PFSK-1 (cell line): ENCODE results near the gene METTL25B.

Experiments
- FOXP2 ChIP-seq: optimal IDR thresholded peaks from 2 replicates; pipeline ENCODE3; 2011; ENCODE audit warnings: borderline replicate concordance, control low read depth, inconsistent platforms; ENCODE audit not compliant: insufficient read depth; ENCODE audit errors: extremely low read length, extremely low read depth
- POLR2AphosphoS5 ChIP-seq: IDR thresholded peaks from 2 replicates; pipeline ENCODE4 v1.6.1; 2012; ENCODE audit warnings: low read depth, mild to moderate bottlenecking, control low read depth, low read length, moderate library complexity
- SIN3A ChIP-seq: IDR thresholded peaks from 2 replicates; pipeline ENCODE4 v1.6.1; 2012; ENCODE audit warnings: mild to moderate bottlenecking, low read length, moderate library complexity, borderline replicate concordance; ENCODE audit not compliant: insufficient read depth
- TAF1 ChIP-seq: IDR thresholded peaks from 2 replicates; pipeline ENCODE4 v1.6.1; 2012; ENCODE audit warnings: low read length, control low read depth, borderline replicate concordance; ENCODE audit not compliant: insufficient read depth
- TF ChIP-seq, protein P1 (sequence below), 2 experiments: IDR thresholded peaks; 2 replicates each; pipeline versions ENCODE4 v1.6.1 to v1.8.0; 2011 to 2012; ENCODE audit warnings: low read depth in 2 of 2, low read length in 2 of 2, control low read depth in 1 of 2, inconsistent platforms in 1 of 2, mild to moderate bottlenecking in 1 of 2, moderate library complexity in 1 of 2; ENCODE audit not compliant: insufficient read depth in 1 of 2

GRCh38 chr1:156742801-156743200, 14.5 kb downstream of the METTL25B start:
- TF ChIP-seq POLR2AphosphoS5 (no peak), SIN3A (no peak), FOXP2 (no peak), TAF1 (no peak)
- TF ChIP-seq, protein P1, sequence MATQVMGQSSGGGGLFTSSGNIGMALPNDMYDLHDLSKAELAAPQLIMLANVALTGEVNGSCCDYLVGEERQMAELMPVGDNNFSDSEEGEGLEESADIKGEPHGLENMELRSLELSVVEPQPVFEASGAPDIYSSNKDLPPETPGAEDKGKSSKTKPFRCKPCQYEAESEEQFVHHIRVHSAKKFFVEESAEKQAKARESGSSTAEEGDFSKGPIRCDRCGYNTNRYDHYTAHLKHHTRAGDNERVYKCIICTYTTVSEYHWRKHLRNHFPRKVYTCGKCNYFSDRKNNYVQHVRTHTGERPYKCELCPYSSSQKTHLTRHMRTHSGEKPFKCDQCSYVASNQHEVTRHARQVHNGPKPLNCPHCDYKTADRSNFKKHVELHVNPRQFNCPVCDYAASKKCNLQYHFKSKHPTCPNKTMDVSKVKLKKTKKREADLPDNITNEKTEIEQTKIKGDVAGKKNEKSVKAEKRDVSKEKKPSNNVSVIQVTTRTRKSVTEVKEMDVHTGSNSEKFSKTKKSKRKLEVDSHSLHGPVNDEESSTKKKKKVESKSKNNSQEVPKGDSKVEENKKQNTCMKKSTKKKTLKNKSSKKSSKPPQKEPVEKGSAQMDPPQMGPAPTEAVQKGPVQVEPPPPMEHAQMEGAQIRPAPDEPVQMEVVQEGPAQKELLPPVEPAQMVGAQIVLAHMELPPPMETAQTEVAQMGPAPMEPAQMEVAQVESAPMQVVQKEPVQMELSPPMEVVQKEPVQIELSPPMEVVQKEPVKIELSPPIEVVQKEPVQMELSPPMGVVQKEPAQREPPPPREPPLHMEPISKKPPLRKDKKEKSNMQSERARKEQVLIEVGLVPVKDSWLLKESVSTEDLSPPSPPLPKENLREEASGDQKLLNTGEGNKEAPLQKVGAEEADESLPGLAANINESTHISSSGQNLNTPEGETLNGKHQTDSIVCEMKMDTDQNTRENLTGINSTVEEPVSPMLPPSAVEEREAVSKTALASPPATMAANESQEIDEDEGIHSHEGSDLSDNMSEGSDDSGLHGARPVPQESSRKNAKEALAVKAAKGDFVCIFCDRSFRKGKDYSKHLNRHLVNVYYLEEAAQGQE (IDR thresholded peaks at IDR 0.05; ENCODE audit: insufficient read depth in 1 of 2, low read depth in 2 of 2, low read length in 2 of 2) = no peak
